Hepatocyte (in vitro differentiated cells): ENCODE measurements around the gene DHPS. TPM values are rescaled to one million over a fixed set of nuclear protein-coding genes. Genes with fewer than 3 reads are reported as not detected.
"Not testable (repeated sequence)": the region's sequence is repeated elsewhere in the genome, so short reads cannot be mapped to it uniquely, and the experiment has no call there.

ENCODE experiments used
- DNase-seq: peaks from one replicate; pipeline ENCODE4 v3.0.0-alpha.2; 2016; ENCODE audit warnings: low spot score
- H2AFZ ChIP-seq: fragments of 200-600 bp; sonication (generic); 2 replicates; pipeline ENCODE4 v1.6.0; 2016; ENCODE audit warnings: antibody characterized with exemption, mild to moderate bottlenecking
- H3K27ac ChIP-seq: fragments of 200-600 bp; sonication (generic); 2 replicates; pipeline ENCODE4 v1.5.1; 2016; ENCODE audit warnings: mild to moderate bottlenecking
- H3K27me3 ChIP-seq: fragments of 200-600 bp; sonication (generic); 2 replicates; pipeline ENCODE4 v1.6.1; 2016
- H3K36me3 ChIP-seq: fragments of 200-600 bp; sonication (generic); replicated peaks from 2 replicates; pipeline ENCODE4 v1.5.1; 2016; ENCODE audit warnings: low read depth; ENCODE audit not compliant: insufficient read depth
- H3K4me1 ChIP-seq: fragments of 200-600 bp; sonication (generic); 2 replicates; pipeline ENCODE4 v1.5.1; 2016; ENCODE audit warnings: mild to moderate bottlenecking, moderate library complexity; ENCODE audit not compliant: insufficient read depth
- H3K4me2 ChIP-seq: fragments of 200-600 bp; sonication (generic); 2 replicates; pipeline ENCODE4 v1.6.0; 2016
- H3K4me3 ChIP-seq: fragments of 200-600 bp; sonication (generic); 2 replicates; pipeline ENCODE4 v1.5.1; 2016; ENCODE audit warnings: mild to moderate bottlenecking
- H3K79me2 ChIP-seq: fragments of 200-600 bp; sonication (generic); 2 replicates; pipeline ENCODE4 v1.6.0; 2017; ENCODE audit warnings: mild to moderate bottlenecking
- H3K9me2 ChIP-seq: fragments of 200-600 bp; sonication (generic); replicated peaks from 2 replicates; pipeline ENCODE4 v1.6.0; 2017; ENCODE audit warnings: mild to moderate bottlenecking; ENCODE audit not compliant: insufficient read depth
- H3K9me3 ChIP-seq: fragments of 200-600 bp; sonication (generic); 2 replicates; pipeline ENCODE4 v1.5.1; 2016; ENCODE audit warnings: low read depth, mild to moderate bottlenecking
- H4K20me1 ChIP-seq: fragments of 200-600 bp; sonication (generic); 2 replicates; pipeline ENCODE4 v1.6.0; 2016; ENCODE audit warnings: mild to moderate bottlenecking; ENCODE audit not compliant: insufficient read depth, poor library complexity, severe bottlenecking
- EZH2 ChIP-seq: fragments of 200-600 bp; sonication (generic); IDR thresholded peaks from 2 replicates; pipeline ENCODE4 v1.6.1; 2016; ENCODE audit warnings: antibody characterized with exemption, mild to moderate bottlenecking, borderline replicate concordance
- EZH2phosphoT487 ChIP-seq: fragments of 200-600 bp; sonication (generic); IDR thresholded peaks from one replicate; pipeline ENCODE4 v1.6.1; 2018; ENCODE audit warnings: antibody characterized with exemption, mild to moderate bottlenecking, low read depth, moderate library complexity; ENCODE audit not compliant: unreplicated experiment, severe bottlenecking
- WGBS: methylation state at CpG from one replicate; pipeline ENCODE4 v1.1.6; 2016; ENCODE audit warnings: low lambda C conversion rate; ENCODE audit errors: missing lambda C conversion rate; 5-methylcytosine and 5-hydroxymethylcytosine counted together
- polyA plus RNA-seq: library from polyadenylated mRNA; unstranded; fragments of >200 nt; fragmentation: Nextera tagmentation; extraction: Ambion mirVana; gene quantifications from 2 replicates; pipeline ENCODE4 v1.2.1, GENCODE V29; 2016
- total RNA-seq: library from RNA; depleted of rRNA; stranded (reverse); fragments of >200 nt; gene quantifications from 2 replicates; pipeline ENCODE4 v1.2.3, GENCODE V29; 2014
- TF ChIP-seq, protein P1 (sequence below): fragments of 200-600 bp; sonication (generic); IDR thresholded peaks from 2 replicates; pipeline ENCODE4 v1.5.1; 2016; ENCODE audit warnings: antibody characterized with exemption, mild to moderate bottlenecking; ENCODE audit not compliant: poor library complexity

DHPS gene
- total and polyA plus RNA-seq, 2 experiments from 2014 or later = 62.6 to 84.7 TPM

- TF ChIP-seq, protein P1, sequence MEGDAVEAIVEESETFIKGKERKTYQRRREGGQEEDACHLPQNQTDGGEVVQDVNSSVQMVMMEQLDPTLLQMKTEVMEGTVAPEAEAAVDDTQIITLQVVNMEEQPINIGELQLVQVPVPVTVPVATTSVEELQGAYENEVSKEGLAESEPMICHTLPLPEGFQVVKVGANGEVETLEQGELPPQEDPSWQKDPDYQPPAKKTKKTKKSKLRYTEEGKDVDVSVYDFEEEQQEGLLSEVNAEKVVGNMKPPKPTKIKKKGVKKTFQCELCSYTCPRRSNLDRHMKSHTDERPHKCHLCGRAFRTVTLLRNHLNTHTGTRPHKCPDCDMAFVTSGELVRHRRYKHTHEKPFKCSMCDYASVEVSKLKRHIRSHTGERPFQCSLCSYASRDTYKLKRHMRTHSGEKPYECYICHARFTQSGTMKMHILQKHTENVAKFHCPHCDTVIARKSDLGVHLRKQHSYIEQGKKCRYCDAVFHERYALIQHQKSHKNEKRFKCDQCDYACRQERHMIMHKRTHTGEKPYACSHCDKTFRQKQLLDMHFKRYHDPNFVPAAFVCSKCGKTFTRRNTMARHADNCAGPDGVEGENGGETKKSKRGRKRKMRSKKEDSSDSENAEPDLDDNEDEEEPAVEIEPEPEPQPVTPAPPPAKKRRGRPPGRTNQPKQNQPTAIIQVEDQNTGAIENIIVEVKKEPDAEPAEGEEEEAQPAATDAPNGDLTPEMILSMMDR = no peak
- TF ChIP-seq EZH2phosphoT487 (no peak), EZH2 (no peak)
- Histone ChIP-seq H3K79me2 (no peaks in the 10 kb centered on the region), H3K9me2 (no peaks in the 10 kb centered on the region), H3K36me3 (no peaks in the 10 kb centered on the region), H3K9me3 (no peaks in the 10 kb centered on the region), H3K27me3 (no peaks in the 10 kb centered on the region), H2AFZ (no peak overlapping the region), H3K27ac (no peak overlapping the region), H3K4me3 (no peak overlapping the region), H4K20me1 (no peaks in the 10 kb centered on the region), H3K4me2 (no peak overlapping the region), H3K4me1 (no peaks in the 10 kb centered on the region)
- 96% methylated on average over 32 of the region's 33 CpGs for WGBS
- peak; percentile 13 for DNase-seq
These were observed 20.1 kb upstream of the DHPS start for GRCh38 chr19:12701596-12702282.

- no peak overlapping the region for H3K27ac ChIP-seq
- H3K27me3 ChIP-seq = no peaks in the 10 kb centered on the region
- H4K20me1 ChIP-seq = no peaks in the 10 kb centered on the region
- no peaks in the 10 kb centered on the region for H3K9me3 ChIP-seq
- no peak overlapping the region for H3K4me3 ChIP-seq
- TF ChIP-seq EZH2phosphoT487 (no peak), EZH2 (no peak)
- TF ChIP-seq, protein P1 = no peak
- no peak overlapping the region for H3K4me2 ChIP-seq
- no peaks in the 10 kb centered on the region for H3K9me2 ChIP-seq
- peaks cover 5% of the 10 kb centered on the region for H3K4me1 ChIP-seq
- 96% methylated on average over 6 of the region's 6 CpGs for WGBS
- H3K36me3 ChIP-seq = no peaks in the 10 kb centered on the region
- DNase-seq = no peak
- no peaks in the 10 kb centered on the region for H3K79me2 ChIP-seq
- H2AFZ ChIP-seq = no peak overlapping the region
These were observed 16.5 kb upstream of the DHPS start for GRCh38 chr19:12698138-12698537.

DNA sequence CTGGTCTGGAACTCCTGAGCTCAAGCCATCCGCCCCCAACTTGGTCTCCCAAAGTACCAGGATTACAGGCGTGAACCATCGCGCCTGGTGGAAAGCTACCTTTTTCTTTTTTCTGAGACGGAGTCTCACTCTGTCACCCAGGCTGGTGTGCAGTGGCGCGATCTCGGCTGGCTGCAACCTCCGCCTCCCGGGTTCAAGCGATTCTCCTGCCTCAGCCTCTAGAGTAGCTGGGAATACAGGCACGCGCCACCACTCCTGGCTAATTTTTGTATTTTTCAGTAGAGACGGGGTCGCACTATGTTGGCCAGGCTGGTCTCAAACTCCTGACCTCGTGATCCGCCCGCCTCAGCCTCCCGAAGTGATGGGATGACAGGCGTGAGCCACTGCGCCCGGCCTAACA lies 15.7 kb upstream of the DHPS start:
- H3K9me2 ChIP-seq, H3K36me3 ChIP-seq, H3K79me2 ChIP-seq, H3K27me3 ChIP-seq, H3K4me1 ChIP-seq, DNase-seq, H3K9me3 ChIP-seq, H3K4me3 ChIP-seq, H2AFZ ChIP-seq, H4K20me1 ChIP-seq, H3K27ac ChIP-seq: not testable (repeated sequence)
- 96% methylated on average over 22 of the region's 22 CpGs for WGBS
- H3K4me2 ChIP-seq = peak overlapping the region; percentile 87

DNA sequence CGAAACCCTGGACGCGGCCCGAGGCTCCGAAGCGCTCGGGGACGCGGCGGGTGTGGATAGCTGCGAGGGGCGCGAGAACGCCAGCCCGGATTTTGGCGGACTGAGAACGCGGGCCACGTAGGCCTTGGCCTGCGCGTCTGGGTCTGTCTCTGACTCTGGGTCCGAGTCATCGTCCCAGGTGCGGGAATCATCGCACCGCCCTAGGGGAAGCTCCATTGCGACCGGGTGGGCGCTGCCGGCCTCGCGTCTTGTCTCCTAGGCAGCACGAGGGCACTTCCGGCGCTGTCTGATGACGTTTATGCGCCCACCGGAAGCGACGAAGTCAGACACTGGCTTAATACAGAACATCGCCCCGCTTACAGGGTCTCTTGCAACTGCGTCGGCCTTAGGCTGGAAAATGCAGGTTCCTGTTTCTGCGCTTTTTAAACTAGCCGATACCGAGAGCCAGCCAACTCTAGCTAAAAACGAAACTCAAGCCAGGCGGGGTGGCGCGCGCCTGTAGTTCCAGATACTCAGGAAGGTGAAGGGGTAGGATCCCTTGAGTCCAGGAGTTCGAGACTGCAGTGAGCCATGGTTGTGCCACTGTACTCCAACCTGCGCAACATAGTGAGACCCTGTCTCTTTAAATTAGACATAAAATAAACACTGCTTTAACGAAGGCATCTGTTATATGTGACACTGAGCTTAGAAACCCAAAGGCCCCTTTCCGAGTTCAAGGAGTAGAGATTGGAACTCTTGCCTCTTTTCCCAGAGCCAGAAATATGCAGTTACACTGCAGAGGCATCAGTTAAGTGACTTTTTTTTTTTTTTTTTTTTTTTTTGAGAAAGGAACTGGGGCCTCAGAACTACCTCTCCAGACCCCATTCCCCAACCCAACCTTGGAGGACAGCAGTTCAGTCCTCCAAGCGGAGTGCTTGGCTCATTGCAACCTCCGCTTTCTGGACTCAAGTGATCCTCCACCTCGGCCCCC lies 15.0 kb upstream of the DHPS start, which contains the start of gene FBXW9:
Gene FBXW9, minus strand, starts transcription at position 266 of the 970 bp plus-strand sequence. Its CDS starts 50 bp downstream, at position 216.
- 9% methylated on average over 59 of the region's 59 CpGs for WGBS
- Histone ChIP-seq H3K4me3 (peak within 1 kb of the TSS; percentile 25), H3K9me3 (no peaks in the 10 kb centered on the region), H3K4me1 (peaks cover 5% of the 10 kb centered on the region), H3K36me3 (no peaks in the 10 kb centered on the region), H2AFZ (peak within 1 kb of the TSS; percentile 77), H3K79me2 (no peaks in the 10 kb centered on the region), H4K20me1 (no peaks in the 10 kb centered on the region), H3K4me2 (peak within 1 kb of the TSS; percentile 87), H3K27me3 (no peaks in the 10 kb centered on the region), H3K9me2 (no peaks in the 10 kb centered on the region), H3K27ac (peak within 1 kb of the TSS; percentile 89)
- TF ChIP-seq, protein P1 = no peak
- TF ChIP-seq EZH2 (no peak), EZH2phosphoT487 (no peak)
- DNase-seq = peak; percentile 94
